Activated CD8-positive, alpha-beta T cell treated with anti-CD3 and anti-CD28 coated beads, Interleukin-2, amount 10 ng/mL, durations not matched to agents 7 days and 5 days (primary cell): Measurements from ENCODE around the gene FAF2. TPM values are rescaled to one million over a fixed set of nuclear protein-coding genes. Genes with fewer than 3 reads are reported as not detected.

ENCODE experiments used
- ATAC-seq: fragments of 150-1000 bp; cut with Tn5 transposase; one replicate; pipeline ENCODE4 v1.10.0; 2021; ENCODE audit warnings: moderate library complexity
- CTCF ChIA-PET: fragments of 350-600 bp; sonication (Branson Sonifier 250); formaldehyde crosslinking; loops from one replicate; lab custom pipeline; 2021; ENCODE audit warnings: antibody characterized with exemption; lab: Charles Lee
- POLR2A ChIA-PET: fragments of 350-600 bp; sonication (Branson Sonifier 250); formaldehyde crosslinking; loops from one replicate; lab custom pipeline; 2021; ENCODE audit warnings: antibody characterized with exemption; lab: Charles Lee
- DNase-seq: peaks from one replicate; pipeline ENCODE4 v3.0.0-alpha.2; 2020
- H3K27ac Mint-ChIP-seq: one replicate; pipeline ENCODE4 v1.8.0; 2021; ENCODE audit warnings: mild to moderate bottlenecking, mixed read lengths
- H3K27me3 Mint-ChIP-seq: one replicate; pipeline ENCODE4 v1.8.0; 2021; ENCODE audit warnings: low read depth, mixed read lengths
- H3K36me3 Mint-ChIP-seq: one replicate; pipeline ENCODE4 v1.8.0; 2021; ENCODE audit warnings: low read depth, mixed read lengths
- H3K4me1 Mint-ChIP-seq: one replicate; pipeline ENCODE4 v1.8.0; 2021; ENCODE audit warnings: low read depth, mixed read lengths
- H3K4me3 Mint-ChIP-seq: one replicate; pipeline ENCODE4 v1.8.0; 2021; ENCODE audit warnings: mild to moderate bottlenecking, mixed read lengths
- H3K9me3 Mint-ChIP-seq: one replicate; pipeline ENCODE4 v1.8.0; 2022; ENCODE audit warnings: mixed read lengths; ENCODE audit not compliant: insufficient read depth
- total RNA-seq, 2 experiments: library from RNA; stranded (reverse); gene quantifications; one replicate each; pipeline ENCODE4 v1.2.3, GENCODE V29; 2021

The FAF2 gene
- total RNA-seq, 2 experiments from 2014 or later = 31.3 to 31.4 TPM

- POLR2A ChIA-PET = interaction anchor here (1.2 kb wide), 1 partner anchor 9 kb away, joined by 3 read pairs; no protein-coding TSS in a partner anchor
- DNase-seq = no peak
- Mint-ChIP-seq H3K9me3 (peaks cover 11% of the 10 kb centered on the region), H3K36me3 (no peaks in the 10 kb centered on the region), H3K4me3 (no peak overlapping the region), H3K4me1 (peaks cover 7% of the 10 kb centered on the region), H3K27ac (no peak overlapping the region), H3K27me3 (peaks cover 27% of the 10 kb centered on the region)
- CTCF ChIA-PET = interaction anchor here (1.0 to 1.1 kb wide), 2 partner anchors 27 to 123 kb away, joined by 5 to 6 read pairs; partner anchors contain the start of gene FAF2
- ATAC-seq = no peak
Measured at GRCh38 chr5:176420972-176421544, 27.1 kb upstream of the FAF2 start.

- DNase-seq (no peak), ATAC-seq (no peak)
- no peak overlapping the region for H3K27ac Mint-ChIP-seq
- ChIA-PET CTCF (interaction anchor here (1.9 kb wide), 1 partner anchor 24 kb away, joined by 6 read pairs; the partner anchor contains the start of gene FAF2), POLR2A (no interaction called here)
- H3K9me3 Mint-ChIP-seq = peaks cover 11% of the 10 kb centered on the region
- H3K4me3 Mint-ChIP-seq = no peak overlapping the region
- H3K4me1 Mint-ChIP-seq = peaks cover 6% of the 10 kb centered on the region
- H3K27me3 Mint-ChIP-seq = peaks cover 22% of the 10 kb centered on the region
- H3K36me3 Mint-ChIP-seq = no peaks in the 10 kb centered on the region
Measured at GRCh38 chr5:176424181-176424580, 24.0 kb upstream of the FAF2 start.

- Mint-ChIP-seq H3K4me1 (peaks cover 10% of the 10 kb centered on the region), H3K27me3 (peaks cover 22% of the 10 kb centered on the region)
Measured at GRCh38 chr5:176425138-176425537, 23.0 kb upstream of the FAF2 start.

GRCh38 chr5:176425791-176426190, 22.4 kb upstream of the FAF2 start:
- Mint-ChIP-seq H3K4me3 (no peak overlapping the region), H3K36me3 (no peaks in the 10 kb centered on the region), H3K27ac (no peak overlapping the region), H3K9me3 (peaks cover 11% of the 10 kb centered on the region), H3K27me3 (peaks cover 20% of the 10 kb centered on the region), H3K4me1 (peaks cover 16% of the 10 kb centered on the region)
- POLR2A ChIA-PET = interaction anchor here (0.6 kb wide), 1 partner anchor 925 kb away, joined by 3 read pairs; no protein-coding TSS in a partner anchor
- CTCF ChIA-PET = interaction anchor here (1.0 to 1.4 kb wide), 3 partner anchors 9 to 22 kb away, joined by 3 to 5 read pairs (median 4); partner anchors contain the start of gene CLTB
- ATAC-seq (no peak), DNase-seq (no peak)

More at GRCh38 chr5:176425138-176425537, 23.0 kb upstream of the FAF2 start:
- Mint-ChIP-seq H3K9me3 (peaks cover 11% of the 10 kb centered on the region), H3K36me3 (no peaks in the 10 kb centered on the region), H3K27ac (no peak overlapping the region), H3K4me3 (no peak overlapping the region)
- no peak for ATAC-seq
- CTCF ChIA-PET = interaction anchor here (1.4 kb wide), 1 partner anchor 9 kb away, joined by 5 read pairs; the partner anchor contains the start of gene CLTB
- no peak for DNase-seq
- POLR2A ChIA-PET = interaction anchor here (0.6 kb wide), 1 partner anchor 925 kb away, joined by 3 read pairs; no protein-coding TSS in a partner anchor

- Mint-ChIP-seq H3K9me3 (peaks cover 11% of the 10 kb centered on the region), H3K4me3 (no peak overlapping the region), H3K36me3 (peaks cover under 1% of the 10 kb centered on the region), H3K27me3 (peaks cover 15% of the 10 kb centered on the region), H3K4me1 (peaks cover 18% of the 10 kb centered on the region), H3K27ac (no peak overlapping the region)
- POLR2A ChIA-PET = no interaction called here
- DNase-seq (no peak), ATAC-seq (no peak)
- CTCF ChIA-PET = interaction anchor here (1.3 to 1.6 kb wide), 2 partner anchors 9 to 21 kb away, joined by 3 to 8 read pairs; partner anchors contain the start of gene FAF2
Measured at GRCh38 chr5:176426876-176427275, 21.3 kb upstream of the FAF2 start.

GRCh38 chr5:176427971-176428370, 20.2 kb upstream of the FAF2 start:
- CTCF ChIA-PET = interaction anchor here (1.6 kb wide), 1 partner anchor 20 kb away, joined by 8 read pairs; the partner anchor contains the start of gene FAF2
- Mint-ChIP-seq H3K27ac (no peak overlapping the region), H3K4me1 (peaks cover 18% of the 10 kb centered on the region), H3K36me3 (peaks cover 3% of the 10 kb centered on the region), H3K9me3 (peaks cover 11% of the 10 kb centered on the region), H3K27me3 (peaks cover 7% of the 10 kb centered on the region), H3K4me3 (no peak overlapping the region)
- DNase-seq = no peak
- POLR2A ChIA-PET = no interaction called here
- ATAC-seq = no peak

- ATAC-seq = peak; percentile 55
- peak overlapping the region; percentile 31 for H3K27ac Mint-ChIP-seq
- POLR2A ChIA-PET = interaction anchor here (0.6 to 1.1 kb wide), 2 partner anchors 9 to 18 kb away, joined by 3 read pairs; no protein-coding TSS in a partner anchor
- H3K4me3 Mint-ChIP-seq = no peak overlapping the region
- DNase-seq = no peak
- H3K9me3 Mint-ChIP-seq = peaks cover 8% of the 10 kb centered on the region
- CTCF ChIA-PET = interaction anchor here (0.7 to 4.3 kb wide), 5 partner anchors 10 to 108 kb away, joined by 3 to 35 read pairs (median 3); partner anchors contain the start of gene FAF2
- peaks cover 3% of the 10 kb centered on the region for H3K27me3 Mint-ChIP-seq
- H3K36me3 Mint-ChIP-seq = peaks cover 3% of the 10 kb centered on the region
- H3K4me1 Mint-ChIP-seq = peaks cover 18% of the 10 kb centered on the region
Measured at GRCh38 chr5:176429972-176430371, 18.2 kb upstream of the FAF2 start.

- no peak overlapping the region for H3K4me3 Mint-ChIP-seq
- peaks cover 25% of the 10 kb centered on the region for H3K4me1 Mint-ChIP-seq
- ChIA-PET CTCF (interaction anchor here (1.8 to 4.3 kb wide), 2 partner anchors 15 kb away, joined by 6 to 35 read pairs; partner anchors contain the start of gene FAF2), POLR2A (no interaction called here)
- peaks cover 3% of the 10 kb centered on the region for H3K36me3 Mint-ChIP-seq
- ATAC-seq = no peak
- peaks cover 7% of the 10 kb centered on the region for H3K27me3 Mint-ChIP-seq
- H3K27ac Mint-ChIP-seq = peak overlapping the region; percentile 18
- DNase-seq = no peak
- H3K9me3 Mint-ChIP-seq = no peaks in the 10 kb centered on the region
Measured at GRCh38 chr5:176432707-176433106, 15.5 kb upstream of the FAF2 start.

- Mint-ChIP-seq H3K4me3 (peak overlapping the region; percentile 54), H3K27ac (peak overlapping the region; percentile 50), H3K9me3 (no peaks in the 10 kb centered on the region), H3K27me3 (peaks cover 4% of the 10 kb centered on the region), H3K4me1 (peaks cover 8% of the 10 kb centered on the region), H3K36me3 (peaks cover 3% of the 10 kb centered on the region)
- ChIA-PET CTCF (interaction anchor here (1.0 to 3.9 kb wide), 3 partner anchors 12 to 105 kb away, joined by 4 to 24 read pairs (median 5); partner anchors contain the start of gene FAF2), POLR2A (interaction anchor here (0.6 to 1.3 kb wide), 2 partner anchors 10 to 11 kb away, joined by 3 to 4 read pairs; partner anchors contain the start of gene FAF2)
- DNase-seq (no peak), ATAC-seq (peak; percentile 84)
Measured at GRCh38 chr5:176436656-176437055, 11.5 kb upstream of the FAF2 start.

GRCh38 chr5:176438959-176439757, 9.0 kb upstream of the FAF2 start:
- ChIA-PET POLR2A (no interaction called here), CTCF (interaction anchor here (1.6 to 3.9 kb wide), 2 partner anchors 9 to 99 kb away, joined by 3 to 24 read pairs; partner anchors contain the start of gene FAF2)
- DNase-seq = no peak
- ATAC-seq = no peak
- H3K36me3 Mint-ChIP-seq = no peaks in the 10 kb centered on the region
- H3K27me3 Mint-ChIP-seq = peaks cover 13% of the 10 kb centered on the region
- peaks cover 8% of the 10 kb centered on the region for H3K4me1 Mint-ChIP-seq
- no peak overlapping the region for H3K27ac Mint-ChIP-seq
- H3K9me3 Mint-ChIP-seq = no peaks in the 10 kb centered on the region
- no peak overlapping the region for H3K4me3 Mint-ChIP-seq
